Left lung (tissue), 10 donors: ENCODE results near the gene TMEM164. TPM values are rescaled to one million over a fixed set of nuclear protein-coding genes. Genes with fewer than 3 reads are reported as not detected.

Experiments
- ATAC-seq: fragments of 200-7000 bp; cut with Tn5 transposase; one replicate; pipeline ENCODE4 v1.9.1; 2020; ENCODE audit warnings: moderate library complexity
- DNase-seq, 4 donors: peaks; one replicate each; pipeline ENCODE4 v3.0.0-alpha.2; 2013 to 2020
- H3K27ac ChIP-seq, 2 donors: fragments of 200-600 bp; sonication (generic) in 1 of 2; one replicate each; pipeline versions ENCODE4 v1.5.0 to v1.8.0; 2020 to 2021
- H3K27me3 ChIP-seq, 2 donors: fragments of 200-600 bp; sonication (generic) in 1 of 2; one replicate each; pipeline versions ENCODE4 v1.5.0 to v1.8.0; 2020 to 2021
- H3K36me3 ChIP-seq, 2 donors: fragments of 200-600 bp; sonication (generic) in 1 of 2; one replicate each; pipeline versions ENCODE4 v1.5.0 to v1.8.0; 2020 to 2021
- H3K4me1 ChIP-seq, 2 donors: fragments of 200-600 bp; one replicate each; pipeline ENCODE4 v1.8.0; 2021
- H3K4me3 ChIP-seq, 2 donors: fragments of 200-600 bp; sonication (generic) in 1 of 2; one replicate each; pipeline versions ENCODE4 v1.5.0 to v1.8.0; 2020 to 2021; ENCODE audit warnings: mild to moderate bottlenecking in 1 of 2
- H3K9me3 ChIP-seq, 2 donors: fragments of 200-600 bp; sonication (generic) in 1 of 2; one replicate each; pipeline versions ENCODE4 v1.5.0 to v1.8.0; 2020 to 2021
- CTCF ChIP-seq, 2 donors: fragments of 200-600 bp; sonication (generic) in 1 of 2; IDR thresholded peaks; one replicate each; pipeline versions ENCODE4 v1.5.0 to v1.8.0; 2021; ENCODE audit warnings: antibody characterized with exemption in 2 of 2
- intact Hi-C, 2 donors: fragments of 100-400 bp; cut with DNase I; formaldehyde crosslinking; loops; one replicate each; pipeline versions ENCODE4 v1.11.2 to v1.14.2; 2022
- polyA plus RNA-seq, 6 donors: library from polyadenylated mRNA; unstranded; fragments of 120-200 nt; gene quantifications; one replicate each; pipeline ENCODE4 v1.2.1, GENCODE V29; 2013; ENCODE audit not compliant: insufficient read length in 6 of 6
- total RNA-seq, 2 donors: library from RNA; stranded (reverse); fragmentation: NEBNext Ultra II Directional; extraction: Animal tissue kit (Norgen Biotek cat#: 25700); gene quantifications; one replicate each; pipeline ENCODE4 v1.2.1, GENCODE V29; 2021
- donor health status: DM: no; HTN: yes; CAD: no.
- donor health status: DM: no; HTN: no; CAD: no.

TMEM164 gene
- total and polyA plus RNA-seq, 8 donors, result 39.2 to 111 (median 47.0) TPM

- DNase-seq, result peak in 2 of 4 donors; percentile 44 to 78
- no peak for TF ChIP-seq CTCF (IDR thresholded peaks at IDR 0.05)
- no peaks in the 10 kb centered on the region for H3K9me3 ChIP-seq
- H3K27me3 ChIP-seq, result peaks cover 0 to 4% of the 10 kb centered on the region in 2 donors
- H3K4me3 ChIP-seq, result peak overlapping the region; percentile 44 to 59
- ATAC-seq, result peak; percentile 36
- intact Hi-C loops, result no loop called here
- H3K27ac ChIP-seq, result peak overlapping the region in 1 of 2 donors; percentile 81
- no peaks in the 10 kb centered on the region for H3K36me3 ChIP-seq
- H3K4me1 ChIP-seq, result peaks cover 0 to 47% of the 10 kb centered on the region in 2 donors
Observed at GRCh38 chrX:110004215-110004614, 1.3 kb downstream of the TMEM164 start.

GRCh38 chrX:110004731-110005369, 1.9 kb downstream of the TMEM164 start:
- peaks cover 0 to 47% of the 10 kb centered on the region in 2 donors for H3K4me1 ChIP-seq
- no peak for TF ChIP-seq CTCF (IDR thresholded peaks at IDR 0.05)
- DNase-seq (no peak), ATAC-seq (no peak)
- H3K9me3 ChIP-seq, result no peaks in the 10 kb centered on the region
- peak overlapping the region in 1 of 2 donors; percentile 59 for H3K4me3 ChIP-seq
- H3K36me3 ChIP-seq, result no peaks in the 10 kb centered on the region
- peaks cover 0 to 4% of the 10 kb centered on the region in 2 donors for H3K27me3 ChIP-seq
- intact Hi-C loops, result no loop called here
- H3K27ac ChIP-seq, result no peak overlapping the region

- H3K4me1 ChIP-seq, result peaks cover 0 to 56% of the 10 kb centered on the region in 2 donors
- DNase-seq (no peak), ATAC-seq (no peak)
- no peaks in the 10 kb centered on the region for H3K9me3 ChIP-seq
- intact Hi-C loops, result no loop called here
- H3K36me3 ChIP-seq, result no peaks in the 10 kb centered on the region
- no peak for TF ChIP-seq CTCF (IDR thresholded peaks at IDR 0.05)
- H3K27ac ChIP-seq, result no peak overlapping the region
- H3K27me3 ChIP-seq, result peaks cover 0 to 4% of the 10 kb centered on the region in 2 donors
- no peak overlapping the region for H3K4me3 ChIP-seq
Observed at GRCh38 chrX:110006161-110006560, 3.2 kb downstream of the TMEM164 start.

- ATAC-seq, result no peak
- Histone ChIP-seq H3K4me1 (peaks cover 0 to 54% of the 10 kb centered on the region in 2 donors), H3K9me3 (no peaks in the 10 kb centered on the region), H3K4me3 (no peak overlapping the region), H3K36me3 (no peaks in the 10 kb centered on the region), H3K27me3 (peaks cover 0 to 4% of the 10 kb centered on the region in 2 donors), H3K27ac (no peak overlapping the region)
- no peak for DNase-seq
- TF ChIP-seq CTCF (IDR thresholded peaks at IDR 0.05), result no peak
- intact Hi-C loops, result no loop called here
Observed at GRCh38 chrX:110006821-110007375, 4.0 kb downstream of the TMEM164 start.

GRCh38 chrX:110008011-110008635, 5.2 kb downstream of the TMEM164 start:
- Histone ChIP-seq H3K36me3 (no peaks in the 10 kb centered on the region), H3K4me1 (peaks cover 0 to 58% of the 10 kb centered on the region in 2 donors), H3K9me3 (no peaks in the 10 kb centered on the region), H3K4me3 (no peak overlapping the region), H3K27me3 (peaks cover 0 to 4% of the 10 kb centered on the region in 2 donors), H3K27ac (no peak overlapping the region)
- ATAC-seq (no peak), DNase-seq (no peak)
- no peak for TF ChIP-seq CTCF (IDR thresholded peaks at IDR 0.05)
- intact Hi-C loops, result no loop called here
